Mucosa of stomach (tissue), 1 donor: Measurements from ENCODE around the gene SERPINA5.
"Not testable (repeated sequence)": the region's sequence is repeated elsewhere in the genome, so short reads cannot be mapped to it uniquely, and the experiment has no call there.

ENCODE experiments used
- H3K27me3 ChIP-seq: one replicate; pipeline ENCODE4 v1.7.0; 2013; ENCODE audit warnings: mild to moderate bottlenecking, low read length; ENCODE audit not compliant: control insufficient read depth, insufficient read depth
- H3K36me3 ChIP-seq: one replicate; pipeline ENCODE4 v1.7.0; 2013; ENCODE audit warnings: low read length; ENCODE audit not compliant: control insufficient read depth, insufficient read depth
- H3K4me1 ChIP-seq: one replicate; pipeline ENCODE4 v1.7.0; 2013; ENCODE audit warnings: mild to moderate bottlenecking, low read length; ENCODE audit not compliant: control insufficient read depth, insufficient read depth
- H3K4me3 ChIP-seq: one replicate; pipeline ENCODE4 v1.7.0; 2013; ENCODE audit warnings: low read length
- H3K9ac ChIP-seq: one replicate; pipeline ENCODE4 v1.7.0; 2013; ENCODE audit warnings: mild to moderate bottlenecking, low read length, moderate library complexity
- H3K9me3 ChIP-seq: one replicate; pipeline ENCODE4 v1.7.0; 2013; ENCODE audit warnings: mild to moderate bottlenecking, low read length, moderate library complexity; ENCODE audit not compliant: control insufficient read depth
- donor health status: Pancreatic carcinoma.

The SERPINA5 gene

DNA sequence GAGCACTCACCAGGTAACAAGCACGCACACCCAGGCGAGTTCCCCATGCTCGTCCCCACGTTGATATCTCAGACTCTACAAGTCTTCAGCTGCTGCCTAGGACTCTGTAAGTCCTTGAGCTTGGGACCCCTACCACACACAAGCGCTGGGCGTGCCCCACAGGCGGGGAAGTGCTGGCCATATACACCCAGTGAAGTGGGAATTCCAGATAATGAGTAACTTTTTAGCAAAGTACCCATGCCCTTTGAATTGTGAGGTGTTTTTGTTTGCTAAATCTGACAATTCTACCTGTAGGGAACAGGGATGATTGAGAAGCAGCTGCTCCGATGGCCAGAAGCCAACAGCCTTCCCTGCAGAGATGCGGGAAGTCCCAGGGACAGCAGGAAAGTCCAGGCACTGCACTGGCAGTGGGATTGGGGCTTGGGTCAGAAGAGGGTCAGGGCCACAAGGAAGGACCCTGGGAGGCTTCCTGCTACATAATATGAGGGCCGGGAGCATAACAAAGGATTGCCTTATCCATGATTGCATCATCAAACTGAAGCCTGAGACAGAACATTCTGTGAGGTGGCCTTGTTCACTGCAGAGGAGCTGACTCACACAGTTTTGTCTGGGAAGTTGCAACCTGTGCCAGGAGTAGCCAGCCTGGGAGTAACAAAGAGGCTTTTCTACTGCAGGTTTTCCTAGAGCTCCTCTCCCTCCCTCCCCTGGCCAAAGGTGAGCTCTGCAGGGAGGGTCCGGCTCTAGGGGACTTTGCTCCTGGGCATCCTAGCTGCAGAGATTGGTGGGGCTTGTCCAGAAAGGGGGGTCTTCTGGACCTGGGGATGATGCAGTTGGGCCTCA, 17.8 kb downstream of the SERPINA5 start:
- Histone ChIP-seq H3K27me3 (no peaks in the 10 kb centered on the region), H3K9ac (peak overlapping the region; percentile 29), H3K4me1 (peaks cover 41% of the 10 kb centered on the region), H3K9me3 (no peaks in the 10 kb centered on the region), H3K4me3 (no peak overlapping the region), H3K36me3 (no peaks in the 10 kb centered on the region)

DNA sequence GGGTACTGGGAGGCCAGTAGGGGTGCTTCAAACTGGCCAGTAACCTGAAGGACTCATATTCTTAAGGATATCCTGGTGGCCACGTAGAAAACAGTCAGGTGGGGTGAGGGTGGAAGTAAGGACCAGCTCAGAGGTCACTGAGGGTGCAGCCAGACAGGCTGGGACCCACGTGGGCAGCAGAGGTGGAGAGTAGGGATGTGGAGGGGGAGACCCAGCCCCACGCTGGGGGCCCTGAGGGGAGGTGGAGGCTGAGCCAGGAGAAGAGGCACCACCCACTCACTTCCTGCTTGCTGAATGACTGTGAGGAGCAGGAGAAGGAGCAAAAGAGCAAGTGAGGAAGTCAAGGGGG, 18.4 kb downstream of the SERPINA5 start:
- Histone ChIP-seq H3K27me3 (no peaks in the 10 kb centered on the region), H3K4me1 (peaks cover 41% of the 10 kb centered on the region), H3K9me3 (no peaks in the 10 kb centered on the region), H3K9ac (peak overlapping the region; percentile 29), H3K4me3 (no peak overlapping the region), H3K36me3 (no peaks in the 10 kb centered on the region)

DNA sequence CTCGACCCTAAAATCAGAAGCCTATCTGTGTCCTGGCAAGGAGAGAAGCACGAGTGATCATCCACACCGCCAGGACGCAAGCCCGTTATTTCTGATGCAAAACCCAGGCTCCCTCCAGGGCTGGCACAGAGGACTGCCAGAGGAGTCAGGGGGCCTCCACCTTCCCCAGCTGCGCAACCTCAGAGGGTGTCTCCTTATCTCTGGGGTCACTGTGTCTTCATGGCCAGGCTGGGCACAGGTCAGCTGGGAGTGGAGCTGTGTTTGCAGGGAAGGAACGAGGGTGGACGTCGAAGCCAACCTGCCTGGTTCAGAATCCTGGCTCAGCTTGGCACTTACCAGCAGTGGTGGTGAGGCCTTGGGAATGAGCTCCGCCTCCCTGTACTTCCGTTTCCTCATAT, 18.9 kb downstream of the SERPINA5 start:
- H3K4me1 ChIP-seq: peaks cover 41% of the 10 kb centered on the region
- H3K9me3 ChIP-seq: no peaks in the 10 kb centered on the region
- no peak overlapping the region for H3K4me3 ChIP-seq
- H3K9ac ChIP-seq: peak overlapping the region; percentile 29
- H3K27me3 ChIP-seq: no peaks in the 10 kb centered on the region
- H3K36me3 ChIP-seq: no peaks in the 10 kb centered on the region

DNA sequence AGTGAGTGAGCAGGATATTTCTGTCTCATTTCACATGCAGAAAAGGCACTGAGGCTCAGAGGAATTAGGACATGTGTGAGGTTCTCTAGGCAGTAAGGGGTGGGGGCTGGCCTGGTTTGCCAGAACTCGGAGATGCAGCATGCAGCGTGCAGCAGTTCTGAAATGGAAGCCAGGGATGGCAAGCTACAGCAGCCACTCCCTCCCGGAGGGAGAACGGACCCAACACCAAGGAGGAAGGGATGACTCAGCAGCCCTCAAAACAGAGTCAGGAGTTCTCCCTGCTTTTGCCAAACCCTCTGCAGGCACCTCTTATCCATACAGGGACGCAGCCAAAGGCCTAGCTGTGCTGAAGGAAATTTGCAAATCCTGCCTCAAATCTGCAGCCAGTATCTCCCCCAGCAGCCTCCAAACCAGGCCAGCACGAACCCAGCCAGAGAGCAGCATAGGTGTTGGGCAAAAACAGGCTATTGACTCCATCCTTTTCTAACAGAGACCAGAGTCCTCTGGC, 20.7 kb downstream of the SERPINA5 start:
- H3K4me1 ChIP-seq: peaks cover 41% of the 10 kb centered on the region
- no peak overlapping the region for H3K9ac ChIP-seq

DNA sequence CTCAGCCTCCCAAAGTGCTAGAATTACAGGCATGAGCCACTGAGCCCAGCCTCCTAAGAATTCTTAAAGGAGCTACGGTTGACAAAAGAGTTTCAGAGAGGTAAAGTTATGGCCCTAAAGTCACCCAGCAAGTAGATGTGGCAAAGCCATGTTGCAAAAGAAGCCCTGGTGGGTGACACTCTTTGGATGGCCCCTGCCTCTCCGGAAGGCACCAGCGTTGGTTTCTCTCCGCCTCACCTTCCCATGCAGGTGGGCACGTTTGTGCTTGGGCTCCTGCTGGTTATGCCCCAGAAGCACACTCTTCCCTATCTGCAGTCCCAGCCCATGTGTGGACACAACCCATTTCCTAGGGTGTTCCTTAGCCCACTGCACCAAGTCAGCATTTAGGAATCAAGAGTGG, 21.5 kb downstream of the SERPINA5 start:
- Histone ChIP-seq H3K36me3 (no peaks in the 10 kb centered on the region), H3K9ac (no peak overlapping the region), H3K9me3 (no peaks in the 10 kb centered on the region), H3K4me1 (peaks cover 41% of the 10 kb centered on the region), H3K27me3 (no peaks in the 10 kb centered on the region), H3K4me3 (no peak overlapping the region)

More for the DNA sequence above, 20.7 kb downstream of the SERPINA5 start:
- Histone ChIP-seq H3K27me3 (no peaks in the 10 kb centered on the region), H3K9me3 (no peaks in the 10 kb centered on the region), H3K4me3 (no peak overlapping the region), H3K36me3 (no peaks in the 10 kb centered on the region)

DNA sequence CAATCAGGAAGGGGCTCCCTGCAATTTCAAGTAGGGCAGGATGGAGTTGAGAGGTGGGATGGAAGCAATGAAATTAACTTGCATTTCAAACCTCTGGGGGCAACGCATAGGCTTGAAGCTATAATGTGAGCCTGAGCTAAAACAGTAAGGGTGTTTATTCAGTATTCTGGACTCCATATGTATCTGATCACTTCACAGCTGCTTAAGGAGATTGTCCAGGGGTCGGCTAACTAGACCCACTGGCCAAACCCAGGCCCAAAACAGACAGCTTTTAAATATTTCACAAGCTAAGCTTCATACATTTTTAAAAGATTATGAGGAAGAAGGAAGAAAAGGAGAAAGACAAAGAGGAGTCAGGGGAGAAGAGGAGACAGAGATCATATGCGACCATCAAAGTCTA, 24.1 kb downstream of the SERPINA5 start:
- Histone ChIP-seq H3K4me3 (no peak overlapping the region), H3K36me3 (no peaks in the 10 kb centered on the region), H3K9me3 (no peaks in the 10 kb centered on the region), H3K9ac (no peak overlapping the region), H3K27me3 (no peaks in the 10 kb centered on the region), H3K4me1 (peaks cover 19% of the 10 kb centered on the region)

DNA sequence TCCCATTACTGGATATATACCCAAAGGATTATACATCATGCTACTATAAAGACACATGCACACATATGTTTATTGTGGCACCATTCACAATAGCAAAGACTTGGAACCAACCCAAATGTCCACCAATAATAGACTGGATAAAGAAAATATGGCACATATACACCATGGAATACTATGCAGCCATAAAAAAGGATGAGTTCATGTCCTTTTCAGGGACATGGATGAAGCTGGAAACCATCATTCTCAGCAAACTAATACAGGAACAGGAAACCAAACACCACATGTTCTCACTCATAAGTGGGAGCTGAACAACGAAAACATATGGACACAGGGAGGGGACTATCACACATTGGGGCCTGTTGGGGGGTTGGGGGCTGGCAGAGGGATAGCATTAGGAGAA, 27.7 kb downstream of the SERPINA5 start:
- H3K9me3 ChIP-seq, H3K27me3 ChIP-seq, H3K4me1 ChIP-seq, H3K36me3 ChIP-seq, H3K4me3 ChIP-seq, H3K9ac ChIP-seq: not testable (repeated sequence)

DNA sequence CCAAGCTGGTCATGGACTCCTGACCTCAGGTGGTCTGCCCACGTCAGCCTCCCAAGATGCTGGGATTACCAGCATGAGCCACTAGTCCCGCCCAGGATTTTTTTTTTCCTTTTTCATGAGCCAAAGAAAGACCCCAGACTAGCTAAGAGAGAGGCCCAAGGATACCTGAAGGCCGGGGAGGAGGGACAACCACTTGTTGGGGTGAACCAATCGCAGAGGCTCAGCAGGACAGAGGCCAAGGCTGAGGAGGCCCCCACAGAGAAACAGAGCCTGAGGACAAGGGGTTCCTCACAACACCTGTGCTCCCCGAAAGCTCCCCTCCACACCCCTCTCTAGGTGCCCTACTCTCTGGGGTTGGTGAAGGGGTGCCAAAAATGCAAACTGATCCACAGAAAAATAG, 30.0 kb downstream of the SERPINA5 start:
- no peaks in the 10 kb centered on the region for H3K36me3 ChIP-seq
- no peaks in the 10 kb centered on the region for H3K4me1 ChIP-seq
- H3K9ac ChIP-seq: no peak overlapping the region
- H3K27me3 ChIP-seq: no peaks in the 10 kb centered on the region
- H3K4me3 ChIP-seq: no peak overlapping the region
- no peaks in the 10 kb centered on the region for H3K9me3 ChIP-seq

DNA sequence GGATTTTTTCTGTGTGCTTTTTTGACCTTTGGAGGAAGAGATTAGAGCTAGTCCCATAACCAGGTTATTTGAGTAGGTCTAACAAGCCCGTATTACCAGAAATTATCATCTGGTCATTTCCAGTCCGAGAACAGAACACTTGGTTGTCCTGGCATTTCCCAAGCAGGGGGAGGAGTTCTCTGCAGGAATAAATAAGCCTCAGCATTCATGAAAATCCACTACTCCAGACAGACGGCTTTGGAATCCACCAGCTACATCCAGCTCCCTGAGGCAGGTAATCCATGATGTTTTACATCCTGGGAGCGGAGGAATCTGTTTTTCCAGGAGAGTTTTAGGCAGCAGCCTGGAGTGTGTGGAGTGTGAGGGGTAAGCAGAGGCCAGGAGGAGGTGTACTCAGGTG, 30.9 kb downstream of the SERPINA5 start, which contains the start of gene SERPINA3:
Gene SERPINA3 (plus strand): TSS at position 218 of the 400 bp plus-strand sequence. CDS start 2,051 bp downstream, outside the sequence.
- Histone ChIP-seq H3K9me3 (no peaks in the 10 kb centered on the region), H3K27me3 (no peaks in the 10 kb centered on the region), H3K4me1 (no peaks in the 10 kb centered on the region), H3K36me3 (no peaks in the 10 kb centered on the region), H3K9ac (no peak within 1 kb of the TSS), H3K4me3 (no peak within 1 kb of the TSS)

DNA sequence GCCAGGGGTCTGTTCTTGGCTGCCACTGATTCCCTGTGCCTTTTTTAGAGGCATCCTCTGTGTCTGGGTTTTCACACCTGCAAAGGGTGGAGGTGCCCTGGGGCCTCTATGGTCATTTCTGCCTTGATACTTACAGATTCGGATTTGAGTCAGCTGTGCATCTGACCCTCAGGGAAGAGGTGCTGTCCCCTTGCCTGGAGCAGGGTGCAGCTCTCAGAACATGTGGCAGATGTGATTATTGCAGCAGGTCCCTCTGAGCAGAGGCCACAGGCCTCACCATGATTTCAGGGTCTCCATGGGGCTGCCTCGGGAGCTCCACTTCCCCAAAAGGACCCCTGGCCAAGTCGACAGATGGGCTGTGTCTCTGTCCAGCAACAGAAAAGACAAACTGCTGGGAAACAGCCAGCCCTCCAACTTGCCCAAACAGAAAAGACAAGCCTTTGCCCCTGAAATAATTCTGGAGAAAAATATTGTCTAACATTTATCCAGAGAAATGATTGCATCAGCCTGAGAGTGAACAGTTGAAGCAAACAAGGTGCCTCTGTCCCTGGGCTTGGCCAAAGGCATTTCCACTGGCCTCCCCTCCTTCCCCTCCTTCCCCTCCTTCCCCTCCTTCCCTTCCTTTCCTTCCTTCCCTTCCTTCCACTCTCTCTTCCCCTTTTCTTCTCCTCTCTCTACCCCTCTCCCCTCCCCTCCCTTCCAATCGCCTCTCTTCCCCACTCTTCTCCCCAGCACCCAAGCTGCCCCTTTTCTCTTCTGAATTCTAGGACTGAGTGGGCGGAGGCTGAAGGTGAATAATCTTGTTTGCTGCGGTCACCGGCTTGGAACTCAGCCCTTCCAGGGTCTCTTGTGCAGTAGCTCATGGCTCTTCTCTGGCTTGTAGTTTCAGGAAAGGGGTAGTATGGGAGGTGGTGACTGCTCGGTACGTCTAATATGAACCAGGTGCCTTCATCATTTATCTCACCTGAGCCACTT, 31.6 kb downstream of the SERPINA5 start:
- Histone ChIP-seq H3K9me3 (no peaks in the 10 kb centered on the region), H3K9ac (no peak overlapping the region), H3K4me3 (no peak overlapping the region), H3K36me3 (no peaks in the 10 kb centered on the region), H3K4me1 (no peaks in the 10 kb centered on the region), H3K27me3 (no peaks in the 10 kb centered on the region)

DNA sequence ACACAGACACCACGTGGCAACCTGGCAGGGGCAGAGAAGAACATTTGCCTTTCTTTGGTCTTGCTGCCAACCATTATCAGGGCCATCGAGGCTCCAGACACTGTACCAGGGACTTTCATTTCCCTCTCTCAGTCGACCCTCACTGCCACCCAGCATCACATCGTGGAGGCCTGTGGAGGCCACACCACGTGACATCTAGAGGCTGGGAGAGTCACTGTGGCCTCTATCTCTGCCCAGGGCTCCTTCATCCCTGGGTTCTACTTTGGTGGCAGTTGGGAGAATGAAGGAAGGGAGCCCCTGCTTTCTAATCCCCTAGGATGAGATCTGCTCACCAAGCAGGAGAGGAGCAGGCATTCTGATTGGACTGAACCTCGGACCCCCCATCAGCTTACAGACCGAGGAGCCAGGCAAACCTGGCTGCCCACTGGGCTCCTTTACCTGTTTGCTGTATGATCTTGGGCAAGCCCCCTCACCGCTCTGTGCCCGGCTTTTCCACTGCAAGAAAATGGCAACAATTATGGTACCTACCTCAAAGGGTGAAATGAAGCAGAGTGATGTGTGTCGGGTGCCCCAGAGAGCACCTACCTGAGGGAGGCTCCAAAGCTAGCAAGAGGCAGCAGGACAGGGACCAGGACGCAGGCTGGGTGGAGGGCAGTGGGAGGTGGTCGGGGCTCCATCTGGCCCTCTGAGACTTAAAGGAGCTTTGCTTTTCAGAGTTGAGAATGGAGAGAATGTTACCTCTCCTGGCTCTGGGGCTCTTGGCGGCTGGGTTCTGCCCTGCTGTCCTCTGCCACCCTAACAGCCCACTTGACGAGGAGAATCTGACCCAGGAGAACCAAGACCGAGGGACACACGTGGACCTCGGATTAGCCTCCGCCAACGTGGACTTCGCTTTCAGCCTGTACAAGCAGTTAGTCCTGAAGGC, 32.8 kb downstream of the SERPINA5 start:
- Histone ChIP-seq H3K36me3 (no peaks in the 10 kb centered on the region), H3K4me1 (no peaks in the 10 kb centered on the region), H3K9ac (no peak overlapping the region), H3K27me3 (no peaks in the 10 kb centered on the region), H3K9me3 (no peaks in the 10 kb centered on the region), H3K4me3 (no peak overlapping the region)
